ENCODE measurements around the gene LYRM4. TPM values are rescaled to one million over a fixed set of nuclear protein-coding genes. Genes with fewer than 3 reads are reported as not detected.
"Not testable (repeated sequence)": the region's sequence is repeated elsewhere in the genome, so short reads cannot be mapped to it uniquely, and the experiment has no call there.

LYRM4 gene
- total RNA-seq, 1 experiment from 2014 or later, result 25.6 TPM

GRCh38 chr6:5083307-5083583 lies 177.5 kb downstream of the LYRM4 start:
- DNase-seq (ENCODE audit: low read depth), result no peak

GRCh38 chr6:5082487-5083306 lies 178.1 kb downstream of the LYRM4 start:
- peak; percentile 86 for DNase-seq (ENCODE audit: low read depth)

GRCh38 chr6:5081955-5082354 lies 178.8 kb downstream of the LYRM4 start:
- DNase-seq (ENCODE audit: low read depth), result peak; percentile 34

GRCh38 chr6:5081182-5081581 lies 179.6 kb downstream of the LYRM4 start:
- no peak for DNase-seq (ENCODE audit: low read depth)

GRCh38 chr6:5080574-5080973 lies 180.2 kb downstream of the LYRM4 start:
- DNase-seq (ENCODE audit: low read depth), result no peak

- no peak for DNase-seq (ENCODE audit: low read depth)
Measured at GRCh38 chr6:5079692-5080091, 181.1 kb downstream of the LYRM4 start.

- DNase-seq (ENCODE audit: low read depth), result peak; percentile 20
Measured at GRCh38 chr6:5078121-5078669, 182.6 kb downstream of the LYRM4 start.

- no peak for DNase-seq (ENCODE audit: low read depth)
Measured at GRCh38 chr6:5076931-5077330, 183.8 kb downstream of the LYRM4 start.

GRCh38 chr6:5073992-5074391 lies 186.8 kb downstream of the LYRM4 start:
- no peak for DNase-seq (ENCODE audit: low read depth)

GRCh38 chr6:5072440-5072839 lies 188.3 kb downstream of the LYRM4 start:
- no peak for DNase-seq (ENCODE audit: low read depth)

- DNase-seq (ENCODE audit: low read depth), result no peak
Measured at GRCh38 chr6:5071216-5071615, 189.5 kb downstream of the LYRM4 start.

- no peak for DNase-seq (ENCODE audit: low read depth)
Measured at GRCh38 chr6:5068153-5068751, 192.5 kb downstream of the LYRM4 start.

- no peak for DNase-seq (ENCODE audit: low read depth)
Measured at GRCh38 chr6:5067305-5067704, 193.4 kb downstream of the LYRM4 start.

GRCh38 chr6:5066456-5067093 lies 194.2 kb downstream of the LYRM4 start:
- DNase-seq (ENCODE audit: low read depth), result no peak

GRCh38 chr6:5063617-5064016 lies 197.1 kb downstream of the LYRM4 start:
- no peak for DNase-seq (ENCODE audit: low read depth)

- no peak for DNase-seq (ENCODE audit: low read depth)
Measured at GRCh38 chr6:5061152-5061551, 199.6 kb downstream of the LYRM4 start.

- not testable (repeated sequence) for DNase-seq (ENCODE audit: low read depth)
Measured at GRCh38 chr6:5060439-5060838, 200.3 kb downstream of the LYRM4 start.

GRCh38 chr6:5059036-5059896 lies 201.5 kb downstream of the LYRM4 start:
- no peak for DNase-seq (ENCODE audit: low read depth)
